ENCODE results near the gene HNF4A. TPM values are rescaled to one million over a fixed set of nuclear protein-coding genes. Genes with fewer than 3 reads are reported as not detected.

The HNF4A gene
- total RNA-seq, 3 donors from 2014 or later, result 125 to 332 (median 237) TPM

GRCh38 chr20:44399446-44399845 is 43.9 kb downstream of the HNF4A start:
- DNase-seq (no peak), ATAC-seq (no peak)
- H3K4me3 ChIP-seq, result no peak overlapping the region
- intact Hi-C loops (cut with DNase I, micrococcal nuclease), result loop anchor here in 1 of 2 donors (10.0 kb wide), 1 partner anchor 205 kb away; no protein-coding TSS in a partner anchor
- H3K4me1 ChIP-seq (ENCODE audit: low read depth), result peaks cover 17% of the 10 kb centered on the region
- TF ChIP-seq CTCF (IDR thresholded peaks at IDR 0.05), result no peak
- no peaks in the 10 kb centered on the region for H3K36me3 ChIP-seq (ENCODE audit: low read depth)
- no peaks in the 10 kb centered on the region for H3K9me3 ChIP-seq

GRCh38 chr20:44400671-44400969 is 45.1 kb downstream of the HNF4A start:
- H3K4me3 ChIP-seq, result no peak overlapping the region
- TF ChIP-seq CTCF (IDR thresholded peaks at IDR 0.05), result no peak
- ATAC-seq, result no peak
- H3K36me3 ChIP-seq (ENCODE audit: low read depth), result no peaks in the 10 kb centered on the region
- peak in 1 of 3 donors; percentile 40 for DNase-seq
- H3K4me1 ChIP-seq (ENCODE audit: low read depth), result peaks cover 19% of the 10 kb centered on the region
- no peaks in the 10 kb centered on the region for H3K9me3 ChIP-seq
- intact Hi-C loops (cut with DNase I, micrococcal nuclease), result no loop called here

- Histone ChIP-seq H3K4me3 (peak overlapping the region; percentile 46), H3K9me3 (no peaks in the 10 kb centered on the region), H3K4me1 (ENCODE audit: low read depth) (peaks cover 21% of the 10 kb centered on the region), H3K36me3 (ENCODE audit: low read depth) (no peaks in the 10 kb centered on the region)
- no peak for TF ChIP-seq CTCF (IDR thresholded peaks at IDR 0.05)
- DNase-seq (peak; percentile 84 to 87 (median 86)), ATAC-seq (peak; percentile 80)
- intact Hi-C loops (cut with DNase I, micrococcal nuclease), result no loop called here
Measured at GRCh38 chr20:44400970-44401769, 45.7 kb downstream of the HNF4A start.

- Histone ChIP-seq H3K36me3 (ENCODE audit: low read depth) (no peaks in the 10 kb centered on the region), H3K9me3 (no peaks in the 10 kb centered on the region), H3K4me3 (peak overlapping the region; percentile 46), H3K4me1 (ENCODE audit: low read depth) (peaks cover 23% of the 10 kb centered on the region)
- TF ChIP-seq CTCF (IDR thresholded peaks at IDR 0.05), result no peak
- DNase-seq, result peak in 1 of 3 donors; percentile 54
- ATAC-seq, result peak; percentile 10
- intact Hi-C loops (cut with DNase I, micrococcal nuclease), result no loop called here
Measured at GRCh38 chr20:44401770-44402390, 46.4 kb downstream of the HNF4A start.

- intact Hi-C loops (cut with DNase I, micrococcal nuclease), result no loop called here
- H3K9me3 ChIP-seq, result no peaks in the 10 kb centered on the region
- H3K4me3 ChIP-seq, result peak overlapping the region; percentile 46
- ATAC-seq (peak; percentile 0), DNase-seq (peak in 2 of 3 donors; percentile 55 to 65)
- H3K36me3 ChIP-seq (ENCODE audit: low read depth), result no peaks in the 10 kb centered on the region
- peaks cover 22% of the 10 kb centered on the region for H3K4me1 ChIP-seq (ENCODE audit: low read depth)
- TF ChIP-seq CTCF (IDR thresholded peaks at IDR 0.05), result no peak
Measured at GRCh38 chr20:44402391-44403193, 47.1 kb downstream of the HNF4A start.

Measured in mucosa of descending colon (tissue), 3 donors.